HG02840 (cell line): ENCODE measurements around the gene IRGC.

ENCODE experiments used
- ATAC-seq: cut with Tn5 transposase; IDR thresholded peaks from one replicate; pipeline ENCODE4 v1.9.1; 2021; ENCODE audit warnings: mild to moderate bottlenecking, moderate library complexity, moderate number of reproducible peaks; ENCODE audit not compliant: unreplicated experiment, low FRiP score

IRGC gene

DNA sequence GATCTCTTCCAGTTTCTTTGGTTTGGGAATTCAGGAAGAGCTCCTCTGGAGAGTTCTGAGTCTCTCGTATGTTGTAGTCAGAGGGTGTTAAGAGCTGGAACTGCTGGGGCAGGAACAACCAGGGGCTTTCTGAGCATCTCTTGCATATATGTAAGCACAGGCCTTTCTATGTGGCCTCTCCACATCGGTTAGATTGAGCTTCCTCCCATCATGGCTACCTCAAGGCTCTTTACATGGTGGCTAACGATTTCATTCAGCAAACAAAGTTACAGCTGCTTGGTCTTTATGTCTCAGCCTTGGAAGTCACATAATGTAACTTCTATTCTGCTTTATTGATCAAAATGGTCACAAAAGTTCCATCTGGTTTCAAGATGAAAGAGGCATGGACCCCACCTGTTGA is 25.4 kb upstream of the IRGC start:
- ATAC-seq, result no peak

DNA sequence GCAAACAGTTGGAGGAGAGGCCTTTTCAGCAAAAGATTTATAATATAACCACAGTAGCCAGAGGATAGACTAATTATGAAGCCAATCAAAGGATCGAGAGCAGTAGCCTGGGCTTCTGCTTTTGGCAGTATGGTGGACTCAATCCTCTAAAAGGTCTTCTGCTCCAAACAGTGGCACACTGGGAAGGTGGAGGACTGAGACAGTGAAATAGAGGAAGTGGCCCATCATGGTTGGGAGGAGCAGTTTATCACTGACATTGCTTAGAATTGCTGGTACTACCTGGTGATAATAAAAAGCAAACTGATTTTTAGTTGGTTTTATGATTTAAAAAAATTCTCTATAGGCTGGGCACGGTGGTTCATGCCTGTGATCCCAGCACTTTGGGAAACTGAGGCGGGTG is 25.0 kb upstream of the IRGC start:
- no peak for ATAC-seq

DNA sequence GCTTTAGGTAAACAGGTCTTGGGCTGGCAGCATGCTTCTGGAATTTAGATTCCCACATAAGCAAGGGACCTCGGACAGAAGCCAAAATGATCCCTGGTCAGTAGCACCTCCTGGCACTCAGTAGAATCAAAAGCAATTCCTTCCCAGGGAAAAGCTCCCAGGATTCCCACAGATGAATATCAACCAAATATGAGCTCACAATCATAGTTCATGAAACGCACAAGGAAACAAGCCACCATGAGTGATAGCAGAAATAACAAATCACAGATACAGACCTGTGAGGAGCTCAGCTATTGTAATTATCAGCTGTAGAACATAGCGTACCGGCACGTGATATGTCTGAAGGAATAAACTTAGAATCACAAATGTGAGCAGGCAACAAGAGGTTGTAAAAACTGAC is 24.1 kb upstream of the IRGC start:
- no peak for ATAC-seq

DNA sequence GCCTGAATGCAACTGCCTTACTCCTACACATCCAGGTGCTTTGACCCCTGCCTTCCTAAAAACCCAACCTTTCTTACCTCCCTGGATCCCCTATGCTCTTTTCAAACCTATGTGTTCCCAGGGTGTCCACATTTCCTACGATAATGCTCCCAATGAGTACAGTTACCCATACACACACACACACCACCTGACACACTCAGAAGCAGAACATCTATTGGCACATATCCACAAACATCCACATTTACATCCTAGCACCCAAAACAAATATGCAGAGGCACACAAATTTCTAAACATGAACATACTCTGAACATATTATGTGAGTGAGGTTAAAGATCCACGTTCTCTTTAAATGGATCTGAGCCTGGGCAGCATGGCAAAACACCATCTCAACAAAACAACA is 23.5 kb upstream of the IRGC start:
- no peak for ATAC-seq

DNA sequence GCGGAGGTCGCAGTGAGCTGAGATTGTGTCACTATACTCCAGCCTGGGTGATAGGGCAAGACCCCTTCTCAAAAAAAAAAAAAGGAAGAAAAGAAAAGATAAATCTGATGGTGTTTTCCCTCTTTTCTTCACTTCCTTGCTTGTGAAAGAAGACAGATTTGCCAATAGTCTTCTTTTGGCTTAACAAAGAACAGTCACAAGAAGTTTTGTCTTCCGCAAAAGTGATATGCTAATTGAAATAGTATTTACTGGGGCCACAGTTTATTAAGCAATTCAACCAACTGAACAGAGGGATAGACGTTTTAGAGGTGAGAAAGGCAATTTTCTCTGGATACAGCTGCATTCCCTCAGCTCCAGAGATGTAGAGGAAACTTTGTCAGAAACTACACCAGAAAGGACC is 23.0 kb upstream of the IRGC start:
- ATAC-seq, result no peak

DNA sequence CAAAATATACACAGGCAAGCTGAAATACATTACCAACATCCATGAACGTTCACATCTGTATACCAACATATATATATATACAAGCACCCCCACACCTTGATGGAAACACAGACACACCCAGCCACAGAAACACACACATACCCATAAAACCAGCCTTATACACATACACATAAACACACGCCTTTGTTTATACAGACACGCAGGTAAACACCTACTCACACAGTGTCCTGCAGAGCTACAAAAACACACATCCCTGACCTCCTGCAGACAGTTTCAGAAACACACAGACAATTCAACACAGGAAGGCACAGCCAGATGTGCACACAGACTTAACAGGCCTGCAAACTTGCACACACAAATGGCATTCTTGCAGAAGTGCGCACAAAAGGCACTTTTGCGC is 21.3 kb upstream of the IRGC start:
- ATAC-seq, result no peak

DNA sequence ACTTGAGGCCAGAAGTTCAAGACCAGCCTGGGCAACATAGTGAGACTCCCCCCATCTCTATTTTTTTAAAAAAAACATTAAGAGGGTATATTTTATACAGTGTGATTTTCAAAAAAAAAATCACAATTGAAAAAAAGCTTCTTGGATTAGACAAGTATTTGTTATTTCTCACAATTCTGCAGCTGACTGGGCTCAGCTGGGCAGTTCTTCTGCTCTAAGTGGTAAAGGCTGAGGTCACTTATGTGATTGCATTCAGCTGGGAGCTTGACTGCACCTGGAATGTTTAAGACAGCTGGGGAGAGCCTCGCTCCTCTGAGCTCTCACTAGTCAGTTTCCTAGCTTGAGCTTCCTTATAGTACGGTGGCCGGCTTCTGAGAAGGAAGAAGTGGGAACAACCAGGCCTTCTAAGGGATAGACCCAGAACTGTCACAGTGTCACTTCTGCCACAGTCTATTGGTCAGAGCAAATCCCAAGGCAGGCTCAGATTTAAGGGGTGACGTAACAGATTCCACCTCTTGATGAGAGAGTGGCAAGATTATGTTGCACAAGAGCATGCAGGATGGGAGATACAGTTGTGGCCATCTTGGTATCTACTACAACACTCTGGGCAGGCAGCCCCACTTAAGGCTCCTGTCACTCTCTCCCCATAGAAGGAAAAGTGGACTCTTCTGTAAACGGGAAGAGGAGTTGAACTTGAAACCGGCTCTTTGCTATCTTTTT is 19.7 kb upstream of the IRGC start:
- no peak for ATAC-seq

DNA sequence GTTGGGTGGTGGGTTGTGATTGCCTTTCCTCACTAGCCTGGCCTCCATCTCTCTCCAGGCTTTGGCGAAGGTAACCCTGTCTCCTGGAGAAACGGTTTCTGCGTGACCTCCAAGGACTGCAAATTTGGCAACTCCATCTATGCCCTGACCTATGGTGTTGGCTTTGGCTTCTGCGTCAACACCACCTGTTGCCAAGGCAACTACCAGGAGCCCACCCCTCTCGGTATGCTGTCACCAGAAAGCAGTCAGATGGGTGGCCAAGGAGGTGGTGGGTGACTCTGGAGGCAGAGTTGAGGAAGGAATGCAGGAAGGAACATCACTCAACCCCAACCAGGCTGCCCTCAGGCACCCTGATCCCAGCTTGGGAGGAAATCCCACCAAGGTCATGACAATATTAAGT is 18.6 kb upstream of the IRGC start:
- ATAC-seq, result no peak

DNA sequence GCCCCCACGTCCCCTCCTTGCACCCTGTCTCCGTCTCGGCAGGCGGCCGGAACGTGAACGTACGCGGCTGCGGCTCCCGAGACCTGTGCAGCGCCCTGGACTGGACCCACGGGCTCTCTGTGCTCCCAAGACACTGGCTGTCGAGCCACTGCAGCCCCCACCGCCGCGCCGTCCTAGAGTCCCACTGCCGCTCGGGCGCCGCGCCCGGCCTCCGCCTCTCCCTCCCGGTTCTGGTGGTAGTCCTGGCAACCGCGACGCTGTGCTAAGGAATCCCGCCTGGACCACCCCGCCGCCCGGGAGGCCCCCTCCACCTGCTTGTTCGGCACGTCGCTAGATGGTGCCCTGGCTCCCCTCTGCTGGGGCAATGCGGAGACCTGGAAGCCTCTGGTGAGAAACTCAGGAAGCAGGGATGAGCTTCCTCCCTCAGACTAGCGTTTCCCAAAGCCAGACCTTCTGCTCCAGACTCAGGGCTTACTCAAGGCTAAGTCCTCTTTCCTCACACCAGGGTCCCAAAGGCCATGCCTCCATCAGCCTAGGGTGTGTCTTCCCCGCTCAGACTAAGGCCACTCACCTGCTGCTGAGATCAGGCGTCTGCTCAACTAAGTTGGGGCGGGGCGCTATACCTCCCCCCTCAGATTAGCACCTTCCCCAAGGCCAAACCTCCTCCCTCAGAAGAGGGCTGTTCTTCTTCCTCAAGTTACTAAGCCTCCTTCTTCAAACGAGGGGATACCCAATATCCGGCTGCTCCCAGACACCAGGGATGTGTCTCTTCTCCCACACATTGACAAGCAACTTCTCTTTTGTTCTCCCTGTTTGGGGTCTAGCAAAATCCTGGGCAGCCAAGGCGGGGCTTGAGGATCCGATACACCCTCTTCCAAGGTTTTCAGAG is 16.1 kb upstream of the IRGC start:
- ATAC-seq, result no peak

DNA sequence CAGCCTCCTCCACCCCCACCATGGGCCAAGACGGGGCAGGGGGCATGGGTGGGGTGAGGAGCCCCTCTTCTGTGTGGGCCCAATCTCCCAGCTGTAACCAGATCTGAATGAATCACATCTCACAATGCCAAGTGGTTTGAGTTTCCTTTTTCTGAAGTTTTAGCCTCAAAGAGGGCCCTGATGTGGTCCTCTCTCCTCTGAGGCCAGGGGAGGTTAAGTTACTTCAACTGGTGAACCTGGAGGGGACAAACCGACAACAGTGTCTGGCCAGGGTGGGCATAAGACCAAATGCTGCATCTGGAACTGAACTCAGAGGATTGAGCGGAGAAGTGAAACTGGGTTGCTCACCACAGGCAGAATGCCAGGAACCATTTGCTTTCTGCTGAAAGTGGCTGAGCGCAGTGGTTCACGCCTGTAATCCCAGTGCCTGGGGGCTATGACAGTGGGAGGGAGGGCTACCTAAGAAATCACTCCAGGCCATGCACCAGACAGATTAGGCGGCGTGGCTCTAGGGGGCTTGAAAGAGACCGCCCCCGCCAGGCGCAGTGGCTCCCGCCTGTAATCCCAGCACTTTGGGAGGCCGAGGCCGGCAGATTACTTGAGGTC is 15.4 kb upstream of the IRGC start:
- no peak for ATAC-seq

DNA sequence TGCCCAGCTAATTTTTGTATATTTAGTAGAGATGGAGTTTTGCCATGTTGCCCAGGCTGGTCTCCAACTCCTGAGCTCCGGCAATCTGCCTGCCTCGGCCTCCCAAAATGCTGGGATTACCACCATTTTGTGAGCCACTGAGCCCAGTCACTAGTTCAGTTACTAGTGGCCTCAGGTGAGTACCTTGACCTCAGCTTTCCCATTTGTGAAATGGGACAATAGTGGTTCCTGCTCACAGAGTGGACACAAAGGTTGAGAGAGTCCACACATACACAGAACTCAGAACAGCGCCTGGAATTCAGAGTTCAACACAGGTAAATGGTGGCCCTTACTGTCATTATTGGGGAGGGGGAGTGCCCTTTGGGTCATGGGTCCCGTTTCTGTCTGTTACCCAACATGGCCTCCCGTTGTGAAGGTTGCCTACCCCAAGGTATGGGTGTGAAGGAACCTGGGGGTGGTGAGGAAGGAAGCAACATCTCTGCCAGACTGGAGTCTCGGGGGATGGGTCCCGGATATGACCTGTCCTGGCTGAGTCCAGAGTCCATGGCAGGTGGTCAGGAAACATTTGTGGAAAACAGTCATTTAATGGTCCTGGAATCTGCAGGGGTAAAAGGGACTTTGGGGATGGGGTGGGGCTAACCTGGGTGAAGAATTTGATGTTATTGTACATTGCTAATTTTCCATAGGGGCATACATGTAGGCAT is 11.7 kb upstream of the IRGC start:
- ATAC-seq, result no peak

DNA sequence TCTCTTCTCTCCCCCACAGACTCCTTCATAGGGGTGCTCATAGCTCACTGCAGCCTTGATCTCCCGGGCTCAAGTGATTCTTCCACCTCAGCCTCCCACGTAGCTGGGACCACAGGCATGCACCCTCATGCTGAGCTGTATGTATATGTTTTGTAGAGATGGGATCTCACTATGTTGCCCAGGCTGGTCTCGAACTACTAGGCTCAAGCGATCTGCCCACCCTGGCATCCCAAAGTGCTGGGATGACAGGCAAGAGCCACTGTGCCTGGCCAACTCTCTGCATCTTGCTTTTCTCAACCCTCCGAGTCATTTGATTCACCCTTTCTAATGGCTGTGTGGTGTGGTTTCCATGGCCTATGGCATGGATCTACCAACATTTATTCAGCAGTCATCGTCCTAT is 10.1 kb upstream of the IRGC start:
- ATAC-seq, result no peak

DNA sequence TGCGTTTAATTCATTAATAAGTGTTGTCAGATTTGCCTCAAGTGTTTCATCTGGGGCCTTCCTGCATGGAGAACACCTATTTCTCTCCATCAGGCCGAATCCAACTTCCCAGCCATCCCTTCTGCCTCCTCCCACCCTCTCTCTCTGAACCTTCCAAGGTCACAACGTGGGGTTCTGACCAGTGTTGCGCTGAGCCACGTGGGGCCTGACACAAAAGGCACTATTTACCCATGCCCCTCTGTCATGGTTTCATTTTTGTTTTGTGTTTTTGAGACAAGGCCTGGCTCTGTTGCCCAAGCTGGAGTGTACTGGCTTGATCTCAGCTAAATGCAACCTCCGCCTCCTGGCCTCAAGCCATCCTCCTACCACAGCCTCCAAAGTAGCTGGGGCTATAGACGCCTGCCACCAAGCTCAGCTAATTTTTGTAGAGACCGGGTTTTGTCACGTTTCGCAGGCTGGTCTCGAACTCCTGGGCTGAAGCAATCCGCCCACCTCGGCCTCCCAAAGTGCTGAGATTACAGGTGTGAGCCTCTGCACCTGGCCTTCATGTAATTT is 8.6 kb upstream of the IRGC start:
- no peak for ATAC-seq

DNA sequence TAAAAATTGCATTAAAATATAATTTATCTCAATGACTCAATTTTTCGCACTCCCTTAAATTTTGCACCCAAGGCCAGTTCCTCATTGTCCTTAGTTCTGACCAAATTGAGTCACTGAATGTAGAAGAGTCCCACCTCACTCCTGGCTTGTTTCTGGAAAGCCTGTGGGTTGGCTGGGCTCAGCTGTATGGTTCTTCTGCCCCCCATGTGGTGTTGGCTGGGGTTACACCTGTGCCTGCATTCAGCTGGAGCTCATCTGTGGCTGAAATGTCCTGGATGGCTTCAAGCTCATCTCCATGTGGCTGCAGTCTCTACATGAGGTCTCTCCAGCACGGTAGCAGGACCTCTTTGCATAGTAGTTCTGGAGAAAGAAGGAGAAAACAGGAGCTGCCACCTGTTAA is 7.2 kb upstream of the IRGC start:
- ATAC-seq, result no peak

DNA sequence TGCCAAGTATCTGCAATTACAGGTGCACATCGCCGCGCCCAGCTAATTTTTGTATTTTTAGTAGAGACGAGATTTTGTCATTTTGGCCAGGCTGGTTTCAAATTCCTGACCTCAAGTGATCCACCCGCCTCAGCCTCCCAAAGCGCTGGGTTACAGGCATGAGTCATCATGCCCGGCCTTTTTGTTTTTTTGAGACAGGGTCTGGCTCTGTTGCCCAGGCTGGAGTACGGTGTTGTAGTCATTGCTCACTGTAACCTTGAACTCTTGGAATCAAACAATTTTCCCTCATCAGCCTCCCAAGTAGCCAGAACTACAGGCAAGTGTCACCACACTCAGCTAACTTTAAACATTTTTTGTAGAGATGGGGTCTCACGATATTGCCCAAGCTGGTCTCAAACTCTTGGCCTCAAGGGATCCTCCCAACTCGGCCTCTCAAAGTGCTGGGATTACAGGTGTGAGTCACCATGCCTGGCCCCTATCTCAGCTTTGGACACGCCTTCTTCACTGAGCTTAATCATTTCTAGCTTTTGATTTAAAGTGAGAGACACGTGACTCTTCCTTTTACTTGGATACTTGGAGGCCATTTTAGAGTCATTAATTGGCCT is 4.0 kb upstream of the IRGC start:
- no peak for ATAC-seq

DNA sequence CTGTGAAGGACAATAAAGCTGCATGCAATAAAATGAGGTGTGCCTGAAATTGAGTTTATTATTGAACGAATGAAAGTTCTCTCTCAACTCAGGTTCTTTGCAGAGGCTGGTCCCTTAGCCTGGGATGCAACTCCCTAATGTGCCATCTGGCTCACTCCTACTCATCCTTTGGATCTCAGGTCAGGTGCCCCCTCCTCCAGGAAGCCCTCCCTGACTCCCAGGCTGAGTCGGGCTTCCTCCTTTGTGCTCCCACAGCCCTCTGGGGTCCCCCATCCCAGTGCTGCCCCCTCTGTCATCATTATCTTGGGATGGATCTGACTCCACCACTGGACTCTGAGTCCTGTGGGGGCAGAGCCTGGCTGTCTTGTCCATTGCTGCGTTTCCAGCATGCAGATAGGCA is 2.7 kb upstream of the IRGC start:
- ATAC-seq, result no peak

DNA sequence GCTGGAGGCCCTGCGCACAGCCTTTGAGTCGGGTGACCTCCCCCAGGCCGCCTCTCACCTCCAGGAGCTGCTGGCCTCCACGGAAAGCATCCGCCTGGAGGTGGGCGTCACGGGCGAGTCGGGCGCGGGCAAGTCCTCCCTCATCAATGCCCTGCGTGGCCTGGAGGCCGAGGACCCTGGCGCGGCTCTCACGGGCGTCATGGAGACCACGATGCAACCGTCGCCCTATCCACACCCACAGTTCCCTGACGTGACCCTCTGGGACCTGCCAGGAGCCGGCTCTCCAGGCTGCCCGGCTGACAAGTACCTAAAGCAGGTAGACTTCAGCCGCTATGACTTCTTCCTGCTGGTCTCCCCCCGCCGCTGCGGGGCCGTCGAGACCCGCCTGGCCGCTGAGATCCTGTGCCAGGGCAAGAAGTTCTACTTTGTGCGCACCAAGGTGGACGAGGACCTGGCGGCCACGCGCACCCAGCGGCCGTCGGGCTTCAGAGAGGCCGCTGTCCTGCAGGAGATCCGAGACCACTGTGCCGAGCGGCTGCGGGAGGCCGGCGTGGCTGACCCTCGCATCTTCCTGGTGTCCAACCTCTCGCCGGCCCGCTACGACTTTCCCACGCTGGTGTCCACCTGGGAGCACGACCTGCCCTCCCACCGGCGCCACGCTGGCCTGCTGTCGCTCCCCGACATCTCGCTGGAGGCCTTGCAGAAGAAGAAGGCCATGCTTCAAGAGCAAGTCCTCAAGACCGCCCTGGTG is 2.9 kb downstream of the IRGC start:
- ATAC-seq, result no peak

DNA sequence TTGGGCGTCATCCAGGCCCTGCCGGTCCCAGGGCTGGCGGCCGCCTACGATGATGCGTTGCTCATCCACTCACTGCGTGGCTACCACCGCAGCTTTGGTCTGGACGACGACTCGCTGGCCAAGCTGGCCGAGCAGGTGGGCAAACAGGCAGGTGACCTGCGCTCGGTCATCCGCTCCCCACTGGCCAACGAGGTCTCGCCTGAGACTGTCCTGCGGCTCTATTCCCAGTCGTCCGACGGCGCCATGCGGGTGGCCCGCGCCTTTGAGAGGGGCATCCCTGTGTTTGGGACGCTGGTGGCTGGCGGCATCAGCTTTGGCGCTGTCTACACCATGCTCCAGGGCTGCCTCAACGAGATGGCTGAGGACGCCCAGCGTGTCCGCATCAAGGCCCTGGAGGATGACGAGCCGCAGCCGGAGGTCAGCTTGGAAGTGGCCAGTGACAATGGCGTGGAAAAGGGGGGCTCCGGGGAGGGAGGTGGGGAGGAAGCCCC is 3.5 kb downstream of the IRGC start:
- no peak for ATAC-seq

DNA sequence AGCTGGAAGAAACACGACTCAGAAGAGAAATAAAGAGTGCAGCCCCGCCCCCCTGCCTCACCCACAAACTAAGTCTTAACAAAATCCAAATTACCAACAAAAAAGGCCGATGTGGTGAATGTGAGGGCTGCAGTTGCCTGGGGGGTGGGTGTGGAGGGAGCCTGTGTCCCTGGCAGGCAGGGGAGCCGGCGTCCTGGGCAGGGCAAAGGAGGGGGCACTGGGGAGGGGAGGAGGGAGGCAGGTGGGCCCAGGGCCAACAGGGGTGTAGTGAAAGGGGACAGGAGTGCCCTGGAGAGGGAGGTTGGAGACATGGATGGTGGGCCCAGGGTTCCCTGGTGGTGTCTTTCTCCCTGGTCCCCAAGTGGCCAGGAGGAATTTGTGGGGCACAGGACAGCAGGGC is 4.0 kb downstream of the IRGC start:
- ATAC-seq, result no peak
